ENCODE data around the gene PPP1R9A. TPM values are rescaled to one million over a fixed set of nuclear protein-coding genes. Genes with fewer than 3 reads are reported as not detected.

The PPP1R9A gene
- polyA plus RNA-seq, 1 donor from 2014 or later = 2.2 TPM

- Mint-ChIP-seq H3K36me3 (no peaks in the 10 kb centered on the region), H3K4me1 (no peaks in the 10 kb centered on the region), H3K27ac (no peak overlapping the region), H3K4me3 (no peak overlapping the region), H3K9me3 (no peaks in the 10 kb centered on the region), H3K27me3 (no peaks in the 10 kb centered on the region)
Observed at GRCh38 chr7:95011995-95012394, 104.6 kb downstream of the PPP1R9A start.

GRCh38 chr7:95018021-95018420 lies 110.6 kb downstream of the PPP1R9A start:
- Mint-ChIP-seq H3K4me3 (no peak overlapping the region), H3K27ac (no peak overlapping the region), H3K27me3 (no peaks in the 10 kb centered on the region), H3K36me3 (peaks cover 2% of the 10 kb centered on the region), H3K9me3 (peaks cover 0 to 2% (median 2%) of the 10 kb centered on the region in 3 donors), H3K4me1 (no peaks in the 10 kb centered on the region)

GRCh38 chr7:95026018-95026417 lies 118.6 kb downstream of the PPP1R9A start:
- Mint-ChIP-seq H3K27ac (no peak overlapping the region), H3K4me3 (peak overlapping the region in 1 of 4 donors; percentile 47), H3K27me3 (no peaks in the 10 kb centered on the region), H3K9me3 (peaks cover 12 to 15% (median 15%) of the 10 kb centered on the region in 3 donors), H3K36me3 (peaks cover 4% of the 10 kb centered on the region), H3K4me1 (peaks cover 0 to 3% (median 0%) of the 10 kb centered on the region in 3 donors)

- H3K4me1 Mint-ChIP-seq = peaks cover 0 to 3% (median 0%) of the 10 kb centered on the region in 3 donors
Observed at GRCh38 chr7:95026421-95027072, 119.2 kb downstream of the PPP1R9A start.

GRCh38 chr7:95027234-95027872 lies 120.0 kb downstream of the PPP1R9A start:
- Mint-ChIP-seq H3K4me3 (peak overlapping the region in 1 of 4 donors; percentile 70), H3K4me1 (peaks cover 0 to 3% (median 0%) of the 10 kb centered on the region in 3 donors), H3K27me3 (no peaks in the 10 kb centered on the region), H3K9me3 (peaks cover 10 to 15% (median 15%) of the 10 kb centered on the region in 3 donors), H3K36me3 (peaks cover 2% of the 10 kb centered on the region), H3K27ac (peak overlapping the region in 1 of 3 donors; percentile 33)

More at GRCh38 chr7:95026421-95027072, 119.2 kb downstream of the PPP1R9A start:
- H3K27me3 Mint-ChIP-seq = no peaks in the 10 kb centered on the region
- no peak overlapping the region for H3K27ac Mint-ChIP-seq
- no peak overlapping the region for H3K4me3 Mint-ChIP-seq
- peaks cover 4% of the 10 kb centered on the region for H3K36me3 Mint-ChIP-seq
- H3K9me3 Mint-ChIP-seq = peaks cover 10 to 15% (median 15%) of the 10 kb centered on the region in 3 donors

- H3K27ac Mint-ChIP-seq = no peak overlapping the region
- H3K36me3 Mint-ChIP-seq = peaks cover 2% of the 10 kb centered on the region
- peaks cover 10 to 15% (median 10%) of the 10 kb centered on the region in 3 donors for H3K9me3 Mint-ChIP-seq
- peaks cover 0 to 3% (median 0%) of the 10 kb centered on the region in 3 donors for H3K4me1 Mint-ChIP-seq
- no peak overlapping the region for H3K4me3 Mint-ChIP-seq
- H3K27me3 Mint-ChIP-seq = no peaks in the 10 kb centered on the region
Observed at GRCh38 chr7:95028683-95029082, 121.3 kb downstream of the PPP1R9A start.

GRCh38 chr7:95035295-95035694 lies 127.9 kb downstream of the PPP1R9A start:
- no peaks in the 10 kb centered on the region for H3K9me3 Mint-ChIP-seq
- peaks cover 2% of the 10 kb centered on the region for H3K27me3 Mint-ChIP-seq

GRCh38 chr7:95041031-95041430 lies 133.6 kb downstream of the PPP1R9A start:
- H3K9me3 Mint-ChIP-seq = no peaks in the 10 kb centered on the region
- no peaks in the 10 kb centered on the region for H3K4me1 Mint-ChIP-seq
- peaks cover 2% of the 10 kb centered on the region for H3K27me3 Mint-ChIP-seq
- no peak overlapping the region for H3K27ac Mint-ChIP-seq
- H3K36me3 Mint-ChIP-seq = no peaks in the 10 kb centered on the region
- no peak overlapping the region for H3K4me3 Mint-ChIP-seq

More at GRCh38 chr7:95035295-95035694, 127.9 kb downstream of the PPP1R9A start:
- Mint-ChIP-seq H3K4me3 (no peak overlapping the region), H3K27ac (no peak overlapping the region), H3K36me3 (no peaks in the 10 kb centered on the region), H3K4me1 (peaks cover 0 to 1% (median 0%) of the 10 kb centered on the region in 3 donors)

GRCh38 chr7:95045236-95045923 lies 138.0 kb downstream of the PPP1R9A start:
- Mint-ChIP-seq H3K27ac (no peak overlapping the region), H3K9me3 (no peaks in the 10 kb centered on the region), H3K4me1 (peaks cover 0 to 6% (median 3%) of the 10 kb centered on the region in 3 donors), H3K36me3 (no peaks in the 10 kb centered on the region), H3K27me3 (peaks cover 5% of the 10 kb centered on the region), H3K4me3 (no peak overlapping the region)

- H3K36me3 Mint-ChIP-seq = no peaks in the 10 kb centered on the region
- peaks cover 5% of the 10 kb centered on the region for H3K27me3 Mint-ChIP-seq
- no peak overlapping the region for H3K27ac Mint-ChIP-seq
- H3K9me3 Mint-ChIP-seq = no peaks in the 10 kb centered on the region
- H3K4me1 Mint-ChIP-seq = peaks cover 0 to 6% (median 3%) of the 10 kb centered on the region in 3 donors
- peak overlapping the region in 3 of 4 donors; percentile 3 to 59 (median 34) for H3K4me3 Mint-ChIP-seq
Observed at GRCh38 chr7:95046494-95047240, 139.3 kb downstream of the PPP1R9A start.

- Mint-ChIP-seq H3K9me3 (no peaks in the 10 kb centered on the region), H3K4me1 (peaks cover 0 to 6% (median 3%) of the 10 kb centered on the region in 3 donors), H3K27ac (no peak overlapping the region), H3K36me3 (no peaks in the 10 kb centered on the region), H3K4me3 (no peak overlapping the region), H3K27me3 (peaks cover 5% of the 10 kb centered on the region)
Observed at GRCh38 chr7:95047291-95047690, 139.9 kb downstream of the PPP1R9A start.

GRCh38 chr7:95052566-95053094 lies 145.2 kb downstream of the PPP1R9A start:
- Mint-ChIP-seq H3K9me3 (peaks cover 0 to 1% (median 0%) of the 10 kb centered on the region in 3 donors), H3K27me3 (peaks cover 5% of the 10 kb centered on the region), H3K4me3 (no peak overlapping the region), H3K36me3 (no peaks in the 10 kb centered on the region), H3K4me1 (no peaks in the 10 kb centered on the region), H3K27ac (no peak overlapping the region)

GRCh38 chr7:95054386-95054785 lies 147.0 kb downstream of the PPP1R9A start:
- Mint-ChIP-seq H3K36me3 (no peaks in the 10 kb centered on the region), H3K27ac (no peak overlapping the region), H3K4me1 (no peaks in the 10 kb centered on the region), H3K4me3 (no peak overlapping the region), H3K27me3 (peaks cover 7% of the 10 kb centered on the region), H3K9me3 (peaks cover 0 to 1% (median 0%) of the 10 kb centered on the region in 3 donors)

- Mint-ChIP-seq H3K9me3 (peaks cover 0 to 1% (median 0%) of the 10 kb centered on the region in 3 donors), H3K36me3 (no peaks in the 10 kb centered on the region), H3K27ac (no peak overlapping the region), H3K4me1 (no peaks in the 10 kb centered on the region), H3K27me3 (peaks cover 3% of the 10 kb centered on the region), H3K4me3 (no peak overlapping the region)
Observed at GRCh38 chr7:95055295-95055694, 147.9 kb downstream of the PPP1R9A start.

All from IgD-negative memory B cell (primary cell).